ENCODE measurements around the gene NAT10.

Gene NAT10

DNA sequence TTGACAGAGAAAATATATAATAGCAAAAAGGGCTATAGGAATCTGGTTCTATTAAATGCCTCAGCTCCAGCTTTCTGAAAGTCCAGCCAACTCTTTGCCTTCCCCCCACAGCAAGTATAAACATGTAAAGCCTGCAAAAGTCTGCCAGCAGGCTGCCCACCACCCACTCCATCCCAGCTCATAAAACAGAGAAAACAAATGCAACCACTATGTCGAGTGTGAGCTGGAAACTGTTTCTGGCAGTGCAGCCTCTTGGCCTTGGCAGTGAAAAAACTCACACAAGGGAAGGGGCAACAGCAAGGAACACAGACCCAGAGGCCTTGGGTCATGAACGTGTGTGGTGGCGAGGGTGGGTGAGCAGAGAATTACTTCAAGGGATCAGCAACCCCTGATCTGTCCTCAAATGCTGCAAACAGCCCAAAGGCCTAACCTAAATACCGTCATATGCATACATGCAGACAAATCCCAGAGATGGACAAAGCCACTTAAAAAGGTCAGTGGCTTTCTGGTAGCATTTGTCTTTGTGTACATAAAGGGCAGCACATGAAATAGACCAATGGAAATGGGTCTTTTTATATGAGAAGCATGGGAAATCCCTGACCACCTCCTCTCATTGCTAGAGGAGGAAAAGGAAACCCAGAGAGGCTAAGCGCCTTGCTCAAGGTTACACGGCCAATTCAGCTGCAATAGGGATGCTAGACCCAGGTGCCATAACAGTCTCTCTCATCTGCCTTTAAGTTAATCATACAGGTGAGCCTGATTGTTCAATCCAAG, 74.8 kb downstream of the NAT10 start:
- TF ChIP-seq TAF1 (IDR thresholded peaks at IDR 0.05; ENCODE audit: borderline replicate concordance, insufficient read depth, low read length) (no peak), POLR2AphosphoS5 (IDR thresholded peaks at IDR 0.05; ENCODE audit: low read depth, low read length) (no peak), SIN3A (IDR thresholded peaks at IDR 0.05; ENCODE audit: borderline replicate concordance, insufficient read depth, low read length) (no peak), FOXP2 (optimal IDR thresholded peaks at IDR 0.05; ENCODE audit: borderline replicate concordance, extremely low read depth, extremely low read length, insufficient read depth) (no peak)
- TF ChIP-seq, protein P1, sequence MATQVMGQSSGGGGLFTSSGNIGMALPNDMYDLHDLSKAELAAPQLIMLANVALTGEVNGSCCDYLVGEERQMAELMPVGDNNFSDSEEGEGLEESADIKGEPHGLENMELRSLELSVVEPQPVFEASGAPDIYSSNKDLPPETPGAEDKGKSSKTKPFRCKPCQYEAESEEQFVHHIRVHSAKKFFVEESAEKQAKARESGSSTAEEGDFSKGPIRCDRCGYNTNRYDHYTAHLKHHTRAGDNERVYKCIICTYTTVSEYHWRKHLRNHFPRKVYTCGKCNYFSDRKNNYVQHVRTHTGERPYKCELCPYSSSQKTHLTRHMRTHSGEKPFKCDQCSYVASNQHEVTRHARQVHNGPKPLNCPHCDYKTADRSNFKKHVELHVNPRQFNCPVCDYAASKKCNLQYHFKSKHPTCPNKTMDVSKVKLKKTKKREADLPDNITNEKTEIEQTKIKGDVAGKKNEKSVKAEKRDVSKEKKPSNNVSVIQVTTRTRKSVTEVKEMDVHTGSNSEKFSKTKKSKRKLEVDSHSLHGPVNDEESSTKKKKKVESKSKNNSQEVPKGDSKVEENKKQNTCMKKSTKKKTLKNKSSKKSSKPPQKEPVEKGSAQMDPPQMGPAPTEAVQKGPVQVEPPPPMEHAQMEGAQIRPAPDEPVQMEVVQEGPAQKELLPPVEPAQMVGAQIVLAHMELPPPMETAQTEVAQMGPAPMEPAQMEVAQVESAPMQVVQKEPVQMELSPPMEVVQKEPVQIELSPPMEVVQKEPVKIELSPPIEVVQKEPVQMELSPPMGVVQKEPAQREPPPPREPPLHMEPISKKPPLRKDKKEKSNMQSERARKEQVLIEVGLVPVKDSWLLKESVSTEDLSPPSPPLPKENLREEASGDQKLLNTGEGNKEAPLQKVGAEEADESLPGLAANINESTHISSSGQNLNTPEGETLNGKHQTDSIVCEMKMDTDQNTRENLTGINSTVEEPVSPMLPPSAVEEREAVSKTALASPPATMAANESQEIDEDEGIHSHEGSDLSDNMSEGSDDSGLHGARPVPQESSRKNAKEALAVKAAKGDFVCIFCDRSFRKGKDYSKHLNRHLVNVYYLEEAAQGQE (IDR thresholded peaks at IDR 0.05; ENCODE audit: insufficient read depth in 1 of 2, low read depth in 2 of 2, low read length in 2 of 2): no peak

DNA sequence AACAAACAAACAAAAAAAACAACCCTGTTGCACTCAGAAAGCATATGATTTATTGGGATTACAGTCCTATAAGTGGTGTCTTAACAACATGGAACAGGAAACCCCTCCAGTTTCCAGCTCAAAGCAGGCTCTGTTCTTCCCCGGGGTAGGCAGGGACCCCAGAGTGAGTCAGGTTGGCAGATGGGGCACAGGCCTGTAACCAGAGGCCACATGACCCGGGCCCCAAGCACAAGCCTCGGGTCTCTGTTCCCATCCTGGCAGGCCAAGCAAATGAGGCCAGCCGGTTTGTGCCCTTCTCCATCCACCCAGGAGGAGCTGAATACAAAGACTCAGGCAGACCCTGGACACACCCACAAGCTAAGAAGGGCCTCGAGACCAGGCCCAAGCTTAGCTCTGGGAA, 75.8 kb downstream of the NAT10 start:
- TF ChIP-seq, protein P1 (IDR thresholded peaks at IDR 0.05; ENCODE audit: insufficient read depth in 1 of 2, low read depth in 2 of 2, low read length in 2 of 2): no peak
- TF ChIP-seq TAF1 (IDR thresholded peaks at IDR 0.05; ENCODE audit: borderline replicate concordance, insufficient read depth, low read length) (no peak), SIN3A (IDR thresholded peaks at IDR 0.05; ENCODE audit: borderline replicate concordance, insufficient read depth, low read length) (no peak), FOXP2 (optimal IDR thresholded peaks at IDR 0.05; ENCODE audit: borderline replicate concordance, extremely low read depth, extremely low read length, insufficient read depth) (no peak), POLR2AphosphoS5 (IDR thresholded peaks at IDR 0.05; ENCODE audit: low read depth, low read length) (no peak)

DNA sequence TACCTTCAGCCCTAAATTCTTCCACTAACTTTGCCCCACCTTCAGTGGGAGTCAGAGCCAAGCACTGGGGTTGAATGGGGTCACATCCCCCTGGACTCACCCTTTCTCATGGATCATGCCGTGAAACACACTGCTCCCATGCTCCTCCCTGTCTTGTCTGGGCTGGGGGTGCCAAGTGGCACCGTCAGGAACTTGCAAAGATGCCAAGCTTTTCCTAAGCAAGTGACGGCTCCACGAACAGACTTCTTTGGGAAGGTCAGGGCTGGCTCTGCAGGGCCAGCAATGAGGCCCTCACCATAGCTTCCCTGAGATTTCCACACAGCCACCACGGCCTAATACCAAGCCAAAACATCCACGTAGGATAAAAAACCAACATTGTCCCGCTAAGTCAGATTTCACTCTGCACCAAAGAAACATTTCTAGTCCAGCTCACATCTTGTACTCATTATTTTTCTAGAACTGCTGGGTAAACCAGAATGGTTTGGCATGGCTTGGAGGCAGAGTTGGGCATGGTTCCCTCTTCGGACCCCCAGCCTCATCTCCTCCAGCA, 76.5 kb downstream of the NAT10 start:
- TF ChIP-seq, protein P1 (IDR thresholded peaks at IDR 0.05; ENCODE audit: insufficient read depth in 1 of 2, low read depth in 2 of 2, low read length in 2 of 2): no peak
- TF ChIP-seq POLR2AphosphoS5 (IDR thresholded peaks at IDR 0.05; ENCODE audit: low read depth, low read length) (no peak), FOXP2 (optimal IDR thresholded peaks at IDR 0.05; ENCODE audit: borderline replicate concordance, extremely low read depth, extremely low read length, insufficient read depth) (no peak), TAF1 (IDR thresholded peaks at IDR 0.05; ENCODE audit: borderline replicate concordance, insufficient read depth, low read length) (no peak), SIN3A (IDR thresholded peaks at IDR 0.05; ENCODE audit: borderline replicate concordance, insufficient read depth, low read length) (no peak)

DNA sequence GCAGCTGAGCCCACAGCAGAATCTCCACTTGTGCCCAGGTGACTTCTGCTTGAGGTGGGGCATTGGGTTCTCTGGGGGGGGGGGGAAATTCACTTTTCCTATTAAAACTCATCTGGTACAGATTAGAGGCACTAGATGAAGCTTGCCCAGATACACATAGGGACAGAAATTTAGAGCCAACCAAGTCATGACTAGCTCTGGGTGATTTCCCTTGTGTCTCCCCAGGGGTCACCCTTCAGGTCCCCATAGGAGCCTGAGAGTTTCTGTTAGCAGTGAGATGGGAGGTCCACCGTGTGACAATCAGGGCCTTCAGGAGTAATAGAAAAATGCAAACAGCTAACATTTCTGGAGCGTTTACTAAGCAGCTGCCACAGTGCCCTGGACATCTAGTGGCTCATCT, 77.0 kb downstream of the NAT10 start:
- TF ChIP-seq FOXP2 (optimal IDR thresholded peaks at IDR 0.05; ENCODE audit: borderline replicate concordance, extremely low read depth, extremely low read length, insufficient read depth) (no peak), TAF1 (IDR thresholded peaks at IDR 0.05; ENCODE audit: borderline replicate concordance, insufficient read depth, low read length) (no peak), SIN3A (IDR thresholded peaks at IDR 0.05; ENCODE audit: borderline replicate concordance, insufficient read depth, low read length) (no peak), POLR2AphosphoS5 (IDR thresholded peaks at IDR 0.05; ENCODE audit: low read depth, low read length) (no peak)
- TF ChIP-seq, protein P1 (IDR thresholded peaks at IDR 0.05; ENCODE audit: insufficient read depth in 1 of 2, low read depth in 2 of 2, low read length in 2 of 2): no peak
